WTC11 (cell line): ENCODE measurements around the gene SPG21. TPM values are rescaled to one million over a fixed set of nuclear protein-coding genes. Genes with fewer than 3 reads are reported as not detected.

Source experiments
- ATAC-seq: fragments of 200-7000 bp; cut with Tn5 transposase; 2 replicates; pipeline ENCODE4 v1.10.0; 2021; ENCODE audit warnings: mild to moderate bottlenecking, moderate library complexity
- CTCF ChIA-PET: fragments of 300-600 bp; sonication (Branson Sonifier 250); formaldehyde crosslinking; loops from one replicate; lab custom pipeline; 2021; ENCODE audit warnings: antibody characterized with exemption; lab: Charles Lee
- POLR2A ChIA-PET: fragments of 350-600 bp; sonication (Branson Sonifier 250); formaldehyde crosslinking; loops from one replicate; lab custom pipeline; 2021; ENCODE audit warnings: antibody characterized with exemption; lab: Charles Lee
- DNase-seq: peaks from one replicate; pipeline ENCODE4 v3.0.0; 2021; ENCODE audit warnings: low spot score
- H3K27ac Mint-ChIP-seq: 2 replicates; pipeline ENCODE4 v1.8.0; 2021; ENCODE audit warnings: mixed read lengths
- H3K27me3 Mint-ChIP-seq: 2 replicates; pipeline ENCODE4 v1.8.0; 2021; ENCODE audit warnings: low read depth, mild to moderate bottlenecking, moderate library complexity, mixed read lengths
- H3K36me3 Mint-ChIP-seq: 2 replicates; pipeline ENCODE4 v1.8.0; 2021; ENCODE audit warnings: mixed read lengths
- H3K4me1 Mint-ChIP-seq: 2 replicates; pipeline ENCODE4 v1.8.0; 2022; ENCODE audit warnings: mixed read lengths
- H3K4me3 Mint-ChIP-seq: 2 replicates; pipeline ENCODE4 v1.8.0; 2021; ENCODE audit warnings: mild to moderate bottlenecking, moderate library complexity, mixed read lengths
- H3K9me3 Mint-ChIP-seq: 2 replicates; pipeline ENCODE4 v1.8.0; 2021; ENCODE audit warnings: mixed read lengths
- CBFB ChIP-seq: sonication (generic); formaldehyde crosslinking; IDR thresholded peaks from 2 replicates; pipeline ENCODE4 v1.8.1; 2022; ENCODE audit warnings: mild to moderate bottlenecking, low read depth, missing genetic modification reagents
- FOXK1 ChIP-seq: sonication (generic); formaldehyde crosslinking; IDR thresholded peaks from 2 replicates; pipeline ENCODE4 v1.8.0; 2022; ENCODE audit warnings: mild to moderate bottlenecking, moderate library complexity, missing genetic modification reagents
- GTF2I ChIP-seq: fragments of 250-450 bp; sonication (Bioruptor Pico); conservative IDR thresholded peaks from 2 replicates; pipeline ENCODE4 v1.4.0; 2021; ENCODE audit warnings: mild to moderate bottlenecking
- IRF1 ChIP-seq: sonication (generic); formaldehyde crosslinking; IDR thresholded peaks from 2 replicates; pipeline ENCODE4 v1.8.0; 2023; ENCODE audit warnings: missing genetic modification reagents
- KAT7 ChIP-seq: sonication (generic); formaldehyde crosslinking; IDR thresholded peaks from 2 replicates; pipeline ENCODE4 v1.8.1; 2023; ENCODE audit warnings: missing genetic modification reagents, mild to moderate bottlenecking, borderline replicate concordance
- MXD4 ChIP-seq: fragments of 250-450 bp; sonication (Bioruptor Pico); IDR thresholded peaks from 2 replicates; pipeline ENCODE4 v1.8.0; 2021; ENCODE audit warnings: mild to moderate bottlenecking, moderate library complexity, borderline replicate concordance
- NFATC4 ChIP-seq: fragments of 250-450 bp; sonication (Bioruptor Pico); IDR thresholded peaks from 2 replicates; pipeline ENCODE4 v1.9.0; 2021; ENCODE audit warnings: mild to moderate bottlenecking
- NFE2L1 ChIP-seq: sonication (generic); formaldehyde crosslinking; IDR thresholded peaks from 2 replicates; pipeline ENCODE4 v1.8.1; 2023; ENCODE audit warnings: missing genetic modification reagents
- PRDM15 ChIP-seq: sonication (generic); formaldehyde crosslinking; IDR thresholded peaks from 2 replicates; pipeline ENCODE4 v1.8.0; 2022; ENCODE audit warnings: missing genetic modification reagents
- RELA ChIP-seq: sonication (generic); formaldehyde crosslinking; IDR thresholded peaks from 2 replicates; pipeline ENCODE4 v1.8.1; 2022; ENCODE audit warnings: missing genetic modification reagents, mild to moderate bottlenecking, borderline replicate concordance
- ZNF396 ChIP-seq: fragments of 250-450 bp; sonication (Bioruptor Pico); IDR thresholded peaks from 2 replicates; pipeline ENCODE4 v1.8.0; 2021; ENCODE audit warnings: mild to moderate bottlenecking, moderate library complexity, borderline replicate concordance
- total RNA-seq: library from RNA; stranded (reverse); gene quantifications from 3 replicates; pipeline ENCODE4 v1.2.3, GENCODE V29; 2021
- TF ChIP-seq, protein P1 (sequence below): fragments of 250-450 bp; sonication (Bioruptor Pico); IDR thresholded peaks from 2 replicates; pipeline ENCODE4 v1.9.0; 2021; ENCODE audit warnings: mild to moderate bottlenecking
- TF ChIP-seq, protein P2 (sequence below): sonication (generic); formaldehyde crosslinking; IDR thresholded peaks from 2 replicates; pipeline ENCODE4 v1.8.1; 2022; ENCODE audit warnings: mild to moderate bottlenecking, missing genetic modification reagents, moderate library complexity, borderline replicate concordance
- TF ChIP-seq, protein P3 (sequence below): sonication (generic); formaldehyde crosslinking; IDR thresholded peaks from 2 replicates; pipeline ENCODE4 v1.8.1; 2023; ENCODE audit warnings: mild to moderate bottlenecking, missing genetic modification reagents, borderline replicate concordance
- TF ChIP-seq, protein P4 (sequence below): sonication (generic); formaldehyde crosslinking; IDR thresholded peaks from 2 replicates; pipeline ENCODE4 v1.8.0; 2023; ENCODE audit warnings: missing genetic modification reagents, mild to moderate bottlenecking, borderline replicate concordance

Gene SPG21
- total RNA-seq, 1 experiment from 2014 or later = 69.9 TPM

- H3K27me3 Mint-ChIP-seq = no peaks in the 10 kb centered on the region
- peaks cover 28% of the 10 kb centered on the region for H3K4me1 Mint-ChIP-seq
- H3K27ac Mint-ChIP-seq = no peak overlapping the region
- TF ChIP-seq, protein P1, sequence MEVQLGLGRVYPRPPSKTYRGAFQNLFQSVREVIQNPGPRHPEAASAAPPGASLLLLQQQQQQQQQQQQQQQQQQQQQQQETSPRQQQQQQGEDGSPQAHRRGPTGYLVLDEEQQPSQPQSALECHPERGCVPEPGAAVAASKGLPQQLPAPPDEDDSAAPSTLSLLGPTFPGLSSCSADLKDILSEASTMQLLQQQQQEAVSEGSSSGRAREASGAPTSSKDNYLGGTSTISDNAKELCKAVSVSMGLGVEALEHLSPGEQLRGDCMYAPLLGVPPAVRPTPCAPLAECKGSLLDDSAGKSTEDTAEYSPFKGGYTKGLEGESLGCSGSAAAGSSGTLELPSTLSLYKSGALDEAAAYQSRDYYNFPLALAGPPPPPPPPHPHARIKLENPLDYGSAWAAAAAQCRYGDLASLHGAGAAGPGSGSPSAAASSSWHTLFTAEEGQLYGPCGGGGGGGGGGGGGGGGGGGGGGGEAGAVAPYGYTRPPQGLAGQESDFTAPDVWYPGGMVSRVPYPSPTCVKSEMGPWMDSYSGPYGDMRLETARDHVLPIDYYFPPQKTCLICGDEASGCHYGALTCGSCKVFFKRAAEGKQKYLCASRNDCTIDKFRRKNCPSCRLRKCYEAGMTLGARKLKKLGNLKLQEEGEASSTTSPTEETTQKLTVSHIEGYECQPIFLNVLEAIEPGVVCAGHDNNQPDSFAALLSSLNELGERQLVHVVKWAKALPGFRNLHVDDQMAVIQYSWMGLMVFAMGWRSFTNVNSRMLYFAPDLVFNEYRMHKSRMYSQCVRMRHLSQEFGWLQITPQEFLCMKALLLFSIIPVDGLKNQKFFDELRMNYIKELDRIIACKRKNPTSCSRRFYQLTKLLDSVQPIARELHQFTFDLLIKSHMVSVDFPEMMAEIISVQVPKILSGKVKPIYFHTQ (CRISPR knock-in tag) = no peak
- TF ChIP-seq, protein P2, sequence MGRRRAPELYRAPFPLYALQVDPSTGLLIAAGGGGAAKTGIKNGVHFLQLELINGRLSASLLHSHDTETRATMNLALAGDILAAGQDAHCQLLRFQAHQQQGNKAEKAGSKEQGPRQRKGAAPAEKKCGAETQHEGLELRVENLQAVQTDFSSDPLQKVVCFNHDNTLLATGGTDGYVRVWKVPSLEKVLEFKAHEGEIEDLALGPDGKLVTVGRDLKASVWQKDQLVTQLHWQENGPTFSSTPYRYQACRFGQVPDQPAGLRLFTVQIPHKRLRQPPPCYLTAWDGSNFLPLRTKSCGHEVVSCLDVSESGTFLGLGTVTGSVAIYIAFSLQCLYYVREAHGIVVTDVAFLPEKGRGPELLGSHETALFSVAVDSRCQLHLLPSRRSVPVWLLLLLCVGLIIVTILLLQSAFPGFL (CRISPR knock-in tag) = no peak
- TF ChIP-seq PRDM15 (CRISPR knock-in tag) = no peak
- no peak for TF ChIP-seq GTF2I (CRISPR knock-in tag)
- TF ChIP-seq, protein P3, sequence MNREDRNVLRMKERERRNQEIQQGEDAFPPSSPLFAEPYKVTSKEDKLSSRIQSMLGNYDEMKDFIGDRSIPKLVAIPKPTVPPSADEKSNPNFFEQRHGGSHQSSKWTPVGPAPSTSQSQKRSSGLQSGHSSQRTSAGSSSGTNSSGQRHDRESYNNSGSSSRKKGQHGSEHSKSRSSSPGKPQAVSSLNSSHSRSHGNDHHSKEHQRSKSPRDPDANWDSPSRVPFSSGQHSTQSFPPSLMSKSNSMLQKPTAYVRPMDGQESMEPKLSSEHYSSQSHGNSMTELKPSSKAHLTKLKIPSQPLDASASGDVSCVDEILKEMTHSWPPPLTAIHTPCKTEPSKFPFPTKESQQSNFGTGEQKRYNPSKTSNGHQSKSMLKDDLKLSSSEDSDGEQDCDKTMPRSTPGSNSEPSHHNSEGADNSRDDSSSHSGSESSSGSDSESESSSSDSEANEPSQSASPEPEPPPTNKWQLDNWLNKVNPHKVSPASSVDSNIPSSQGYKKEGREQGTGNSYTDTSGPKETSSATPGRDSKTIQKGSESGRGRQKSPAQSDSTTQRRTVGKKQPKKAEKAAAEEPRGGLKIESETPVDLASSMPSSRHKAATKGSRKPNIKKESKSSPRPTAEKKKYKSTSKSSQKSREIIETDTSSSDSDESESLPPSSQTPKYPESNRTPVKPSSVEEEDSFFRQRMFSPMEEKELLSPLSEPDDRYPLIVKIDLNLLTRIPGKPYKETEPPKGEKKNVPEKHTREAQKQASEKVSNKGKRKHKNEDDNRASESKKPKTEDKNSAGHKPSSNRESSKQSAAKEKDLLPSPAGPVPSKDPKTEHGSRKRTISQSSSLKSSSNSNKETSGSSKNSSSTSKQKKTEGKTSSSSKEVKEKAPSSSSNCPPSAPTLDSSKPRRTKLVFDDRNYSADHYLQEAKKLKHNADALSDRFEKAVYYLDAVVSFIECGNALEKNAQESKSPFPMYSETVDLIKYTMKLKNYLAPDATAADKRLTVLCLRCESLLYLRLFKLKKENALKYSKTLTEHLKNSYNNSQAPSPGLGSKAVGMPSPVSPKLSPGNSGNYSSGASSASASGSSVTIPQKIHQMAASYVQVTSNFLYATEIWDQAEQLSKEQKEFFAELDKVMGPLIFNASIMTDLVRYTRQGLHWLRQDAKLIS (CRISPR knock-in tag) = no peak
- TF ChIP-seq IRF1 (CRISPR knock-in tag) = no peak
- TF ChIP-seq, protein P4, sequence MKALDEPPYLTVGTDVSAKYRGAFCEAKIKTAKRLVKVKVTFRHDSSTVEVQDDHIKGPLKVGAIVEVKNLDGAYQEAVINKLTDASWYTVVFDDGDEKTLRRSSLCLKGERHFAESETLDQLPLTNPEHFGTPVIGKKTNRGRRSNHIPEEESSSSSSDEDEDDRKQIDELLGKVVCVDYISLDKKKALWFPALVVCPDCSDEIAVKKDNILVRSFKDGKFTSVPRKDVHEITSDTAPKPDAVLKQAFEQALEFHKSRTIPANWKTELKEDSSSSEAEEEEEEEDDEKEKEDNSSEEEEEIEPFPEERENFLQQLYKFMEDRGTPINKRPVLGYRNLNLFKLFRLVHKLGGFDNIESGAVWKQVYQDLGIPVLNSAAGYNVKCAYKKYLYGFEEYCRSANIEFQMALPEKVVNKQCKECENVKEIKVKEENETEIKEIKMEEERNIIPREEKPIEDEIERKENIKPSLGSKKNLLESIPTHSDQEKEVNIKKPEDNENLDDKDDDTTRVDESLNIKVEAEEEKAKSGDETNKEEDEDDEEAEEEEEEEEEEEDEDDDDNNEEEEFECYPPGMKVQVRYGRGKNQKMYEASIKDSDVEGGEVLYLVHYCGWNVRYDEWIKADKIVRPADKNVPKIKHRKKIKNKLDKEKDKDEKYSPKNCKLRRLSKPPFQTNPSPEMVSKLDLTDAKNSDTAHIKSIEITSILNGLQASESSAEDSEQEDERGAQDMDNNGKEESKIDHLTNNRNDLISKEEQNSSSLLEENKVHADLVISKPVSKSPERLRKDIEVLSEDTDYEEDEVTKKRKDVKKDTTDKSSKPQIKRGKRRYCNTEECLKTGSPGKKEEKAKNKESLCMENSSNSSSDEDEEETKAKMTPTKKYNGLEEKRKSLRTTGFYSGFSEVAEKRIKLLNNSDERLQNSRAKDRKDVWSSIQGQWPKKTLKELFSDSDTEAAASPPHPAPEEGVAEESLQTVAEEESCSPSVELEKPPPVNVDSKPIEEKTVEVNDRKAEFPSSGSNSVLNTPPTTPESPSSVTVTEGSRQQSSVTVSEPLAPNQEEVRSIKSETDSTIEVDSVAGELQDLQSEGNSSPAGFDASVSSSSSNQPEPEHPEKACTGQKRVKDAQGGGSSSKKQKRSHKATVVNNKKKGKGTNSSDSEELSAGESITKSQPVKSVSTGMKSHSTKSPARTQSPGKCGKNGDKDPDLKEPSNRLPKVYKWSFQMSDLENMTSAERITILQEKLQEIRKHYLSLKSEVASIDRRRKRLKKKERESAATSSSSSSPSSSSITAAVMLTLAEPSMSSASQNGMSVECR (CRISPR knock-in tag) = no peak
- no peak for TF ChIP-seq NFE2L1 (CRISPR knock-in tag)
- TF ChIP-seq MXD4 (CRISPR knock-in tag) = no peak
- no peak for TF ChIP-seq ZNF396 (CRISPR knock-in tag)
- no peak for TF ChIP-seq RELA (CRISPR knock-in tag)
- no peak for TF ChIP-seq CBFB (CRISPR knock-in tag)
- TF ChIP-seq NFATC4 = no peak
- no peak for TF ChIP-seq KAT7
- TF ChIP-seq FOXK1 (CRISPR knock-in tag) = no peak
- H3K36me3 Mint-ChIP-seq = peaks cover 11% of the 10 kb centered on the region
- H3K9me3 Mint-ChIP-seq = no peaks in the 10 kb centered on the region
- ATAC-seq (no peak), DNase-seq (no peak)
- no peak overlapping the region for H3K4me3 Mint-ChIP-seq
- POLR2A ChIA-PET = no interaction called here
- CTCF ChIA-PET = no interaction called here
Observed at GRCh38 chr15:64982472-64982871, 7.2 kb downstream of the SPG21 start.
